ENCODE data around the gene SOX3. TPM values are rescaled to one million over a fixed set of nuclear protein-coding genes. Genes with fewer than 3 reads are reported as not detected.

SOX3 gene
- total RNA-seq, 4 donors from 2014 or later, result not detected

GRCh38 chrX:140505421-140506337 lies 810 bp upstream of the SOX3 start:
- ATAC-seq (ENCODE audit: low FRiP score) (no peak), DNase-seq (ENCODE audit: low spot score) (no peak)
- no peak for TF ChIP-seq CTCF (IDR thresholded peaks at IDR 0.05)

DNA sequence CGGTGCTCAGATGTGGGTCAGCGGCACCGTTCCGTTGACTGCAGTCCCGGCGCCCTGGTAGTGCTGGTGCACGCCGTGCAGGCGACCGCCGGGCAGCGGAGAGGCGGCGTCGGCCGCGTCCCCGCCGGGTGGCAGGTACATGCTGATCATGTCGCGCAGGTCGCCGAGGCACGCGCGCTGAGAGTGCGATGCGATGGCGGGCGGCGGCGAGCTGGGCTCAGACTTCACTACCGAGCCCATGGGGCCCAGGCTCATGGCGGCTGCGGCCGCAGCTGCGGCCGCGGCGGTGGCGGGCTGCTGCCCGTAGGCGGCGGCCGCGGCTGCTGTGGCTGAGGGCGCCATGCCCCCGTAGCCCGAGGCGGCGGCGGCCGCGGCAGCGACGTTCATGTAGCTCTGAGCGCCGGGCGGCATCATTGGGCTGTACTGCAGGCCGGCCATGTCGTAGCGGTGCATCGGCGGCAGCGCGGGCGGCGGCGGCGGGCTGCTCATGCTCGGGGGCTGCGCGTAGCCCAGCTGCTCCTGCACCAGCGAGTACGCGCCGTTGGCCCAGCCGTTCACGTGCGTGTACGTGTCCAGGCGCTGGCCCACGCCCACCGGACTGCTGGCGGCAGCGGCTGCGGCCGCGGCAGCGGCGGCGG lies 1.0 kb downstream of the SOX3 start:
- no peak for TF ChIP-seq CTCF (IDR thresholded peaks at IDR 0.05)
- ATAC-seq (ENCODE audit: low FRiP score) (peak; percentile 46), DNase-seq (ENCODE audit: low spot score) (no peak)

DNA sequence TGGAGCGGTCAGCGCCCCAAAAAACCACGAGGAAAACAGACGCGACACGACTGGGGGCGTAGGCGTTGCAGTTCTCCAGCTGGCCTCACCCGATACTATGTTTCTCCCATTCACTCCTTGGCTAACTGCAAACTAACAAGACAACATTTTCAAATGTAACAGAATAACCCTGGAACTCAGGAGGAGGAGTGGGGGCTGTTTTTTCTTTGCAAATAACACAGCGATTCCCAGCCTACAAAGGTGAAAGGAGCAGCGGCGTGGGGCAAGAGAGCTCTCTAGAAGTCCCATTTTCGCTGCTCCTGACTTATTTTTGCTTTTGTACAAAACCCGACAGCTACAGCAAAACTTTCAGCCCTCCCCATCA lies 1.6 kb downstream of the SOX3 start:
- no peak for ATAC-seq (ENCODE audit: low FRiP score)
- no peak for TF ChIP-seq CTCF (IDR thresholded peaks at IDR 0.05)

GRCh38 chrX:140502491-140503237 lies 2.2 kb downstream of the SOX3 start:
- no peak for DNase-seq (ENCODE audit: low spot score)

More for the DNA sequence above, 1.6 kb downstream of the SOX3 start:
- DNase-seq (ENCODE audit: low spot score), result no peak

DNA sequence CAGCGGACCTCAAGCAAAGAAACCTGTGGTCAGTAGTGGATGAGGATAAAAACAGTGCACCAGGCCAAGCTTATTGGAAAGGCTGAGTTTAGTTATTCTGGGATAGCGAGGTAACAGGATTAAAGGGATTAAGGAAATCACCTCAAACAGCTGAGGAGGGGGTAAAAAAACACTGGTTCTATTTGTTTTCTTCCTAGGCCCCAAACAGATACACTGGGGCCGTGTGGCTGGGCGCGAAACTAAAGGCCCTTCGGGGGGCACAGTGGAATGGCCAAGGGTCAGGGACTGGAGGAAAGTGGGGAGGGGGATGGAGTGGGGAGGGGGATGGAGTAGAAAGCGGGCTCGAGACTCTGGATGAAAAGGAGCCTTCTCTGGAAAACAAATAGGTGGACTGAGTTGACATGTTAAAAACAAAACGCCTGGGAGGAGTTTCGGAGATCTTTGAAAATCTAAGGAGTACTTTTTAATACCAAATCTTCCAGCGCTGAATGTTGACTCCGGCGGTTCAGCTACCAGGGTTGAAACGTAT lies 2.9 kb downstream of the SOX3 start:
- ATAC-seq (ENCODE audit: low FRiP score) (no peak), DNase-seq (ENCODE audit: low spot score) (no peak)
- TF ChIP-seq CTCF (IDR thresholded peaks at IDR 0.05), result no peak

More at GRCh38 chrX:140502491-140503237, 2.2 kb downstream of the SOX3 start:
- ATAC-seq (ENCODE audit: low FRiP score), result no peak
- no peak for TF ChIP-seq CTCF (IDR thresholded peaks at IDR 0.05)

DNA sequence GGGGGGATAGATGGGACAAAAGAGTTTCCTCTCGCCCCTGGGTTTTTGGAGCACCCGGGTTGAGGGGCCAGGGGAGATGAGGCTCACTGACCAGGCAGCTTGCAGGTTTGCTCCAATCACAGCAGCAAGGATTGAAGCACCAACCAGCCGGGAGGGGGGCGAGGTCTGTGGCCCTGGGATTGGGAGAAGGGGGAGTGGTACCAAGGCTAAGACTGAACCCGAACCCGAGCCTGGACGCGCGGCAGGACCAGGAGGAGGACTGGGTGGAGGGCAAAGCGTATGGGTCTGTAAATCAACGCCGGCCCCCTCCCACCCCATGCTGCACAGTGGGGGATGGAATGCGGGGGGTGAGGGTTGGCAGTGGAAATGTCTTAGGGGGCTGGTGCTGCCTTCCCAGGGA lies 3.5 kb downstream of the SOX3 start:
- ATAC-seq (ENCODE audit: low FRiP score) (no peak), DNase-seq (ENCODE audit: low spot score) (no peak)
- TF ChIP-seq CTCF (IDR thresholded peaks at IDR 0.05), result no peak

All from omental fat pad (tissue), 4 donors.